GM19372 (cell line): ENCODE data around the gene INPP5K.
A peak's percentile ranks its signal among the peaks of the same experiment; 100 is the strongest.
"Not testable (repeated sequence)": the region's sequence is repeated elsewhere in the genome, so short reads cannot be mapped to it uniquely, and the experiment has no call there.

Experiments
- ATAC-seq: cut with Tn5 transposase; IDR thresholded peaks from one replicate; pipeline ENCODE4 v1.9.1; 2021; ENCODE audit warnings: mild to moderate bottlenecking, low read depth, moderate library complexity; ENCODE audit not compliant: unreplicated experiment

The INPP5K gene

DNA sequence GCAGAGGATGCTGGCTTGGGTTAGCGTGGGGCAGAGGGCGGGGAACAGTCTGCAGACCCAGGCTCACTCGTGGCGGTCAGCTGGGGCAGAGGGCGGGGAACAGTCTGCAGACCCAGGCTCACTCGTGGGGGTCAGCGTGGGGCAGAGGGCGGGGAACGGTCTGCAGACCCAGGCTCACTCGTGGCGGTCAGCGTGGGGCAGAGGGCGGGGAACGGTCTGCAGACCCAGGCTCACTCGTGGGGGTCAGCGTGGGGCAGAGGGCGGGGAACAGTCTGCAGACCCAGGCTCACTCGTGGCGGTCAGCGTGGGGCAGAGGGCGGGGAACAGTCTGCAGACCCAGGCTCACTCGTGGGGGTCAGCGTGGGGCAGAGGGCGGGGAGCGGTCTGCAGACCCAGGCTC lies 7.7 kb downstream of the INPP5K start:
- not testable (repeated sequence) for ATAC-seq

- ATAC-seq, result no peak
These were observed 9.7 kb downstream of the INPP5K start for GRCh38 chr17:1506649-1507267.

DNA sequence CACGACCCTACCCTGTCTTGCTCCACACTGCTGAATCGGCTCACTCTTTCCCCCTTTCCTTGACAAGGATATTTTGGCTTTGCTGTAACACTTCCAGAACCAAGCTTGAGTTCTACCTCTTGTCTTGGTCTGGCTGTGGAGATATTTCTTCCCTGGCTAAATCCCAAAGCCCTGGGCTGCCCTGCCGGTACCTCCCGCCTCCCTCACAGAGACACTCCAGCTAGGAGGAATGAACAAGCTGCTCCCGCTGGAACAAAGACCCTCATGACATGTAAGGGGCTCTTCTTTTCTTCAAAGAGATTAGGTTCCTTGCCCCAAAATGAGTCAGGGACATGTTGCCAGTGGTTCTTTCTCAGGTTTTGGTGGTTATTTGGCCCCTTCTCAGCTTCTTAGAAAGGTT lies 10.8 kb downstream of the INPP5K start:
- ATAC-seq, result no peak

- ATAC-seq, result no peak
These were observed 11.5 kb downstream of the INPP5K start for GRCh38 chr17:1504866-1505265.

GRCh38 chr17:1503699-1504098 lies 12.7 kb downstream of the INPP5K start:
- ATAC-seq, result no peak

GRCh38 chr17:1498869-1499268 lies 17.5 kb downstream of the INPP5K start:
- ATAC-seq, result no peak

DNA sequence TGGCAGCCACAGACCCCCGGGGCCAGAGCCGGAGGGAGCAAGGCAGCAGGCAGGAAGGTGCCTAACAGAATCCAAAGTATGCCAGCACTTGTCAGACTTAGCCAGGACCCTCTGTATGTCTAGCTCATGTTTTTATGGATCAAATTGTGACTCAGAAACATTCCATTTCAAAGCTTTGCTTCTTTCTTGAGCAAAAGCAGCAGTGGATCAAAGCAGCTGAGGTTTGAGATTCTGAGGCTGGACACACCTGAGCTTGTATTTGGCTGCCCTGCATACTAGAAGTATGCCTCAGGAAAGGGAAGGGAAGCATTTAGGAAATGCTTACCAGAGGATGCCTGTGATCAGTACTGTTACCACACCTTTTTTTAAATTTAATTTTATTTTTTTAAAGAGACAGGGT lies 18.2 kb downstream of the INPP5K start:
- no peak for ATAC-seq

DNA sequence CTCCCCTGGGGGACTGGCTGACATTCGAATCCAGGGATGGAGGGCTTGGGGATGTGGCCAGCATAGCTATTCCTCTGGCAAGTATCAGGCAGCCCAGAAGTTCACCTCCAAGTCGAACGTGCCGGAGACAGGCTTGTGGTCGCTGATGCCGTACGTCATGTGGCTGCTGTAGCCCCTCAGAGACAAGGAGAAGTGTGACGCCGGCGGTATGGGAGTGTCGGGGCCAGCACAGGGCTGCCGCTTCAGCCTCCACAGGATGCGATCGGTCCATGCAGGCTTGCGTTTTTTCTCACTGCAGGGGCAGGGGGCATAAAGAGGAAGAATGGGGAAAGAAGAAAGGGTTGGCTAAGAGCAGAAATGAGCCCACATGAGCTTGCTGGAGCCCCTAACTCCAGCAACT lies 18.6 kb downstream of the INPP5K start:
- ATAC-seq, result no peak

DNA sequence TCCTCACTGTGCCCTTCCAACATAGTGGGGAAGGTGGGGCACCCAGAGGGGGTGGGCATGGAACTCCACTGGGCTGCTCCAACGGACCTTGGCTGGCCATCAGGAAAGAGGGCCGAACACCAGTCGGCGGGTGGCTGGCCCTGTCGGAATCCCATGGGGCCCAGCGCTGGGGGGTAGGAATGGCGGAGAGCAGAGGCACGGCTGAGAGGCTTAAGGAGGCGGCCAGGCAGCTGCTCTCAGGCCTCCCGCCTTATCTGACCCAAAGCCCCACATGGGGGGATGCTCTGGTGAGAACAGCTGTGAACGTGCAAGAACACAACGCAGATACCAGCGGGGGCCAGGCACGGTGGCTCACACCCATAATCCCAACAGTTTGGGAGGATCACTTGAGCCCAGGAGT lies 19.5 kb downstream of the INPP5K start:
- ATAC-seq, result no peak

GRCh38 chr17:1495265-1495989 lies 21.0 kb downstream of the INPP5K start:
- no peak for ATAC-seq

- no peak for ATAC-seq
These were observed 21.6 kb downstream of the INPP5K start for GRCh38 chr17:1494736-1495253.

GRCh38 chr17:1494203-1494602 lies 22.2 kb downstream of the INPP5K start:
- ATAC-seq, result no peak

DNA sequence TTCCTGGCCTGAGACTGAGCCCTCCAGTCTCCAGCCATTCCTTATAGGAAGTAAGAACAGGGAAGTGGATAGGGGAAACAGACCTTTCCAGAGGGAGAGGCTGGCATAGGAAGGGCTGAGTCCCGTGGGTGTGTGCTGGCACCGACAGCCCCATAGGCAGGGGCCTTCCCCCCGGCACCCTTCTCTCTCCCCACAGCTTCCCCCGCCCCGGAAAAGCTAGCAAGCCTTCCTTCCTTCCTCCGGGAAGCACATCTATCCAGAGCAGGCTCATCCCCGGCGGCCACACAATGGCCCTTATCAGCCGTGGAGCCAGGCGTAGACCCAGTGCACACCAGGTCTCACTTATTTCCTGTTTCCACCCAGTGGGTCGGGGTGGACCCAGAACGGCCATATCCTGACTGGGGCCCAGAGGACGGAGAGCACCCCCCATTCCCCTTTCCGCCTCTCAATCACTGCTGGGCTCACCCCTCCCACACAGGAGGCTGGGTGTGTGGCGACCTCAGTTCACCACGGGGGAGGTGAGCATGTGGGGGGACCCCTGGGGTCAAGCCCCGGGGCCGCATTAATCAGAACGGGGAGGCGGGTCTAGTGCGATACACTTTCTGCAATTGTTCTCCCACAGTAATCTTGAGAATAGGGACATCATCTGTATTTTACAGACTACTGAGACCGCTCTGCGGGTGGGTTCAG lies 23.0 kb downstream of the INPP5K start:
- ATAC-seq, result no peak

DNA sequence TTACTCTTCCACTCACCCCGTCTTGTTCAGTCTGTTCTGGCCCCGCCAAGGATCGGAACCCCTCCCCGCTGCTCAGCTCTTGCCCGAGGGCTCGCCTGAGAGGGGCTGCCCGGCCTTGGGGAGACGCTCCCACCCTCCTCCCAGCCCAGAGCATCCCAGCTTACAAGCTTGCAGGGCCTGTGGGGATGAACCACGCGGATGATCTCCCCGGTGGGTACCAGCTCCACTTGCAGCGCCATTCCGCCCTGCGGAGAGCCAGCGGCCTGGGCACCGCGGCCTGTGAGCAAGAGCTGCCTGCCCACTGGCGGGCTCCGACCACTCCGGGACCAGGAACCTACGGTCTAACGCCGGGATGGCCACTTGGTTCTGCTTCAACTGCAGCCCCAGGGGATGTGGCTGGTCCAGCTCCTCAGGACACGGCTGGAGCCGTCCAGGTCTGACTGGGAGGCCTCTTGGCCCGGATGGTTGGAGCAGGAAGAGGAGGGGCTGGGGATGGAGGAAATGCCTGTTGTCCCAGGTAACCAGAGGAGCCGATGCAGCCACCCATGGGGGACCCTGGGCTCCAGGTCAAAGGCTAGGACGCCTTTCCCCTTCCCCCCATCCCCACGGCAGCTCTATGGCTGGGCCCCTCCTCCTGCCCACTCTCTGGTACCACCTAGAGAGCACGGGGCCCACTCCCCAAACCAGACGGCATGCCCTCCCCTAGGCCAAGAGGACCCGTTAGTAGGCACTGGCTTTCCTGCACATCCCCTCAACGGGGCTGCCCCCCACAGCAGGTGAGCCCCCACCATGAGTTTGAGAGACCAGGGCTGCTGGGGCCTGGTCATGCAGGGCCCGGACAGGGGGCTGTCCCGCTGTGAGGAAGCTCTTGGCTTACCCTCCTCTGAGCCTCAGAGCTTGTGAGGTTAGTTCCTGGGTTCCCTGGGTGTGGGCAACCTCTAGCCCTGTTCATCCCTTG lies 23.9 kb downstream of the INPP5K start, which contains the start of gene MYO1C:
TSS of gene MYO1C (minus strand) at position 438 of the 958 bp plus-strand sequence. CDS start at position 239, 199 bp downstream.
- no peak for ATAC-seq

DNA sequence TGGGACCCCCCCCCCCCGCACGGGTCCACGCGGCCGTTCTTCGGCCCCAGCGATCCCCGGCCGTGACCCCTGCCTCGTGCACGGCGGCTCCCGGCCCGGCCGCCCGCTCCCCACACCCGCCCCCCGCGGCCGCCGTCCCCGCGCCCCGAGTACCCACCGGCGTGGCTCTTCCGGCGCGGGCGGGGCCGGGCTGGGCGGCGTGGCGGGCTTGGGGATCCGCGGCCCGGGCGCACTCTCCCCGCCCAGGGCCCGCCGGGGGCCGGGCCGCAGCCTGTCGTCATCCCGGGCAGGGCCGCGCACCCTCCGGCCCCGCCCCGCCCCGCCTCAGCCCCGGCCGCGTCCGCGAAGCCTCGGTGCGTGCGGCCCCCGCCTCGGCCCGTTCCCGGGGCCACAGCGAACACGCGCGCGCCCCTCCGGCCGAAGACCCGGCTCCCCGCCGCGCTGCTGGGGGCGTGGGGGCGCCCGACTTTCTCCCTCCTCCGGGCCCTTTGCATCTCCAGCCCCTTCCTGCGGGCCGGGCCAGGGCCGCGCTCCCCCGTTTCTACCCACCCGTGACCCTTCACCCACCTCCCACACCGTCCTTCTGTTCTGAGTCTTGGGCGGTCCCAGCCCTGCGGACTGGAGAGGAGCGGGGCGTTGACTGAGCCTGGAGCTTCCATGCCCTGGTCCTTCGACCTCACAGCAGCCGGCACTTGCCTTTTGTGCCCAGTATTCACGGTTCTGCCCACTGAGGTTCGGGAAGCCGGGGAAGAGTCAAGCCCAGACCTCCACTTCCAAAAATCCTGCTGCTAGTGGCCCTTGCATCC lies 24.8 kb downstream of the INPP5K start:
- peak; percentile 47 for ATAC-seq

GRCh38 chr17:1490643-1491442 lies 25.6 kb downstream of the INPP5K start:
- peak; percentile 48 for ATAC-seq

GRCh38 chr17:1488826-1489270 lies 27.6 kb downstream of the INPP5K start:
- ATAC-seq, result no peak
